Caco-2 (cell line): Measurements from ENCODE around the gene ALG6. TPM values are rescaled to one million over a fixed set of nuclear protein-coding genes. Genes with fewer than 3 reads are reported as not detected.

Experiments
- BruUV-seq: library from RNA; stranded (reverse); fragments of 400-500 nt; replicated peaks from 2 replicates; lab custom pipeline; 2021; lab: Mats Ljungman, UMichigan
- CTCF ChIA-PET: fragments of 300-600 bp; sonication (Branson Sonifier 250); formaldehyde crosslinking; loops from one replicate; lab custom pipeline; 2022; ENCODE audit warnings: antibody characterized with exemption; lab: Charles Lee
- POLR2A ChIA-PET: fragments of 300-600 bp; sonication (Branson Sonifier 250); formaldehyde crosslinking; loops from one replicate; lab custom pipeline; 2022; ENCODE audit warnings: antibody characterized with exemption; lab: Charles Lee
- DNase-seq, 2 experiments: peaks; one replicate each; pipeline versions ENCODE4 v3.0.0 to v3.0.0-alpha.2; 2020 to 2022
- H3K27me3 ChIP-seq: replicated peaks from 2 replicates; pipeline ENCODE4 v1.6.0; 2011; ENCODE audit warnings: low read length; ENCODE audit not compliant: control insufficient read depth, insufficient read depth
- H3K36me3 ChIP-seq: 2 replicates; pipeline ENCODE4 v1.5.1; 2011; ENCODE audit warnings: low read length; ENCODE audit not compliant: control insufficient read depth, insufficient read depth
- H3K4me1 ChIP-seq: fragments of 250-450 bp; sonication (Bioruptor Pico); 2 replicates; pipeline ENCODE4 v1.5.1; 2020; ENCODE audit warnings: mild to moderate bottlenecking
- H3K4me3 ChIP-seq: 2 replicates; pipeline ENCODE4 v1.5.1; 2011; ENCODE audit warnings: low read depth, mild to moderate bottlenecking, control low read depth, low read length
- H3K9me3 ChIP-seq: fragments of 250-450 bp; sonication (Bioruptor Pico); 2 replicates; pipeline ENCODE4 v1.5.1; 2020; ENCODE audit warnings: mild to moderate bottlenecking, moderate library complexity
- H3K27ac Mint-ChIP-seq: one replicate; pipeline ENCODE4 v1.8.0; 2022; ENCODE audit warnings: mixed read lengths; ENCODE audit not compliant: unreplicated experiment
- H3K27me3 Mint-ChIP-seq: one replicate; pipeline ENCODE4 v1.8.0; 2022; ENCODE audit warnings: mixed read lengths; ENCODE audit not compliant: insufficient read depth, unreplicated experiment
- H3K36me3 Mint-ChIP-seq: one replicate; pipeline ENCODE4 v1.8.0; 2022; ENCODE audit warnings: mild to moderate bottlenecking, mixed read lengths; ENCODE audit not compliant: insufficient read depth, unreplicated experiment
- H3K4me1 Mint-ChIP-seq: one replicate; pipeline ENCODE4 v1.8.0; 2022; ENCODE audit warnings: low read depth, mixed read lengths; ENCODE audit not compliant: unreplicated experiment
- H3K4me3 Mint-ChIP-seq: one replicate; pipeline ENCODE4 v1.8.0; 2022; ENCODE audit warnings: mild to moderate bottlenecking, moderate library complexity, mixed read lengths; ENCODE audit not compliant: unreplicated experiment
- H3K9me3 Mint-ChIP-seq: one replicate; pipeline ENCODE4 v1.8.0; 2022; ENCODE audit warnings: mixed read lengths; ENCODE audit not compliant: unreplicated experiment
- intact Hi-C: fragments of 100-400 bp; cut with micrococcal nuclease; formaldehyde crosslinking; loops from one replicate; pipeline ENCODE4 v1.10.0; 2022; ENCODE audit not compliant: unreplicated experiment
- total RNA-seq: library from RNA; stranded (reverse); gene quantifications from 2 replicates; pipeline ENCODE4 v1.2.3, GENCODE V29; 2022
- TF ChIP-seq, protein P1 (sequence below), 2 experiments: fragments of 200-600 bp in 1 of 2; IDR thresholded peaks; 1 replicate in 1 of 2; 2 replicates in 1 of 2; pipeline versions ENCODE4 v1.5.1 to v1.8.0; 2011 to 2022; ENCODE audit warnings: antibody characterized with exemption in 1 of 2, control low read depth in 1 of 2, inconsistent platforms in 1 of 2, low read depth in 1 of 2, low read length in 1 of 2, mild to moderate bottlenecking in 1 of 2, moderate library complexity in 1 of 2; ENCODE audit not compliant: insufficient read depth in 1 of 2, severe bottlenecking in 1 of 2, unreplicated experiment in 1 of 2

ALG6 gene
- total RNA-seq, 1 experiment from 2014 or later: 9.2 TPM

DNA sequence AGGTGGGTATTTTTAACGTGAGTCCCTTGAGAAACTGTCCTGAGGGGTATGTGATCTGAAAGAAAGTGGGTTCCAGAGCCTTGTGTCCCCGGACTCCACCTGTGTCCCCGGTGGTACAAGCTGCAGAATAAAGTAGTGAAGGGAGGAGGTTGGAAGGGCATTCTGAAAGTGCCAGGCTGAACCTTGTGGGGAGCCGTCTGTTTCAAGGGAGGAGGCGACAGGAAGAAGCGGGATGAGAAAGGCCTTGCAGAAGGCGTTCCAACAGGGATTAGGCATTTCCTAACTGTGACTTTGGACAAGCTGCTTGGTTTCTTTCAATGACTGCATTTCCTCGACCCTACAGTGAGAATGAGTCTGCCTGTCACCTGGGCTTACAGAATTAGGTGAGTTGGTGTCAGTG, 39.3 kb upstream of the ALG6 start:
- H3K4me1 ChIP-seq: no peaks in the 10 kb centered on the region
- H3K4me3 ChIP-seq: no peak overlapping the region
- intact Hi-C loops: loop anchor here (5.0 to 10.0 kb wide), 2 partner anchors 39 to 207 kb away; partner anchors contain the start of gene ALG6
- POLR2A ChIA-PET: no interaction called here
- Mint-ChIP-seq H3K27ac (no peak overlapping the region), H3K27me3 (peaks cover 37% of the 10 kb centered on the region), H3K4me3 (no peak overlapping the region), H3K4me1 (no peaks in the 10 kb centered on the region), H3K9me3 (no peaks in the 10 kb centered on the region), H3K36me3 (no peaks in the 10 kb centered on the region)
- BruUV-seq: no TSS peak
- H3K36me3 ChIP-seq: no peaks in the 10 kb centered on the region
- no peaks in the 10 kb centered on the region for H3K9me3 ChIP-seq
- no peaks in the 10 kb centered on the region for H3K27me3 ChIP-seq
- DNase-seq: no peak
- TF ChIP-seq, protein P1, sequence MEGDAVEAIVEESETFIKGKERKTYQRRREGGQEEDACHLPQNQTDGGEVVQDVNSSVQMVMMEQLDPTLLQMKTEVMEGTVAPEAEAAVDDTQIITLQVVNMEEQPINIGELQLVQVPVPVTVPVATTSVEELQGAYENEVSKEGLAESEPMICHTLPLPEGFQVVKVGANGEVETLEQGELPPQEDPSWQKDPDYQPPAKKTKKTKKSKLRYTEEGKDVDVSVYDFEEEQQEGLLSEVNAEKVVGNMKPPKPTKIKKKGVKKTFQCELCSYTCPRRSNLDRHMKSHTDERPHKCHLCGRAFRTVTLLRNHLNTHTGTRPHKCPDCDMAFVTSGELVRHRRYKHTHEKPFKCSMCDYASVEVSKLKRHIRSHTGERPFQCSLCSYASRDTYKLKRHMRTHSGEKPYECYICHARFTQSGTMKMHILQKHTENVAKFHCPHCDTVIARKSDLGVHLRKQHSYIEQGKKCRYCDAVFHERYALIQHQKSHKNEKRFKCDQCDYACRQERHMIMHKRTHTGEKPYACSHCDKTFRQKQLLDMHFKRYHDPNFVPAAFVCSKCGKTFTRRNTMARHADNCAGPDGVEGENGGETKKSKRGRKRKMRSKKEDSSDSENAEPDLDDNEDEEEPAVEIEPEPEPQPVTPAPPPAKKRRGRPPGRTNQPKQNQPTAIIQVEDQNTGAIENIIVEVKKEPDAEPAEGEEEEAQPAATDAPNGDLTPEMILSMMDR (IDR thresholded peaks at IDR 0.05; ENCODE audit: insufficient read depth in 1 of 2, low read depth in 1 of 2, low read length in 1 of 2, severe bottlenecking in 1 of 2, unreplicated experiment in 1 of 2): no peak
- CTCF ChIA-PET: no interaction called here

DNA sequence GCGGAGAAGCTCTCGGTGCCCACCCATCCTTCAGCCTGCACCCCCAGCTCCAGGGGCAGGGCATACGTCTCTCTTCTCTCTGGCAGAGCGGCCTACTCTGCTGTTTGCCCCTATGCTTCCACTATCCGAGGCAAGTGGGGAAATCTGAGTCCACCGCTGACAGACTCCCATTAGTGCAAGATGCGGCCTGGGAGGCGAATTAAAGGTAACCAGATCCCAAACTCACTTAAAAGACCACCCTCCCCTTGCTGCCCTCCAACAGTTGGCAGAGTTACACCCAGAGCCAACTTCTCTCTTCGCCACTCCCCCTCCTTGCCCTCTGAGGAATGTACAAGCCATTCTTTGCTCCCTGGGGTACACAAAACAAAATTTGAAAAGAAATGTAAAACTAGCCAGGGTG, 38.6 kb upstream of the ALG6 start:
- no peaks in the 10 kb centered on the region for H3K9me3 Mint-ChIP-seq
- ChIA-PET CTCF (no interaction called here), POLR2A (no interaction called here)
- DNase-seq: no peak
- H3K27me3 Mint-ChIP-seq: peaks cover 40% of the 10 kb centered on the region
- BruUV-seq: no TSS peak
- no peak overlapping the region for H3K27ac Mint-ChIP-seq
- no peak overlapping the region for H3K4me3 ChIP-seq
- H3K4me1 ChIP-seq: no peaks in the 10 kb centered on the region
- H3K4me3 Mint-ChIP-seq: no peak overlapping the region
- no peaks in the 10 kb centered on the region for H3K4me1 Mint-ChIP-seq
- H3K27me3 ChIP-seq: no peaks in the 10 kb centered on the region
- no peaks in the 10 kb centered on the region for H3K36me3 ChIP-seq
- TF ChIP-seq, protein P1 (IDR thresholded peaks at IDR 0.05; ENCODE audit: insufficient read depth in 1 of 2, low read depth in 1 of 2, low read length in 1 of 2, severe bottlenecking in 1 of 2, unreplicated experiment in 1 of 2): no peak
- no peaks in the 10 kb centered on the region for H3K36me3 Mint-ChIP-seq
- no peaks in the 10 kb centered on the region for H3K9me3 ChIP-seq
- intact Hi-C loops: loop anchor here (5.0 to 10.0 kb wide), 2 partner anchors 39 to 206 kb away; partner anchors contain the start of gene ALG6

DNA sequence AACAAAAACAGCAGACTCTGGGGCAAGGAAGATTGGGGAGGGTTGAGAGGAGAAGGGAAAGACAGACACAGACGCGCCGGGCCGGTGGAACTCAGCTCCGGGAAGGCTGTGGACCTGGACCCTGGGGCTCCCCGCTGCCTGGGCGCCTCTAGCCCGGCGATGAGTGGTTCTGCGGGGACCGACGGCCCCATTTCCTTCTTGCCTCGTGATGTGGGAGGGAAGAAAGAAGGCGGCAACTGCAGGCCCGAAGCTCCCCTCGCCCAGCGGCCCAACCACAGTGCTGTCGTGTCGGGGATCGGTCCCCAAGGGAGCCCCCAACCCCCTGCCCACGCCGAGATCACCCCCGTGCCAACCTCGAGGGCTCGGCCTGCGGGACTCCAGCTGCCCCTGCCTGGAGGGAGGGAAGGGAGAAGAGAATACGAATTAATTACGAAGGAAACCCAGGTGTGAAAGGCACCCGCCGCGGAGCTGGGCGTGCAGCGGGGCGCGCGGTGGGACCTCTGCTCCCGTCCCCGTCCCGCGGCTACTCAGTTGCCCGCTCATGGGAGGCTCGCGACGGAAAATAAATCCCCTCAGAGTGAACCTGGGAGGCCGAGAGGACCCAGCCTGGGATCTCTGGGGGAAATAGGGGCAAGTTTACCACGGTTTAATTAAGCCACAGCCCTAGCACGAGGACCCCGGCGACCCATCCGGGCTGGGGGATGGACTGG, 37.7 kb upstream of the ALG6 start:
- Histone ChIP-seq H3K27me3 (no peaks in the 10 kb centered on the region), H3K4me3 (no peak overlapping the region), H3K4me1 (no peaks in the 10 kb centered on the region), H3K9me3 (no peaks in the 10 kb centered on the region), H3K36me3 (no peaks in the 10 kb centered on the region)
- Mint-ChIP-seq H3K27ac (no peak overlapping the region), H3K9me3 (no peaks in the 10 kb centered on the region), H3K4me3 (no peak overlapping the region), H3K4me1 (no peaks in the 10 kb centered on the region), H3K27me3 (peaks cover 39% of the 10 kb centered on the region), H3K36me3 (no peaks in the 10 kb centered on the region)
- intact Hi-C loops: loop anchor here (5.0 to 10.0 kb wide), 2 partner anchors 38 to 205 kb away; partner anchors contain the start of gene ALG6
- no peak for DNase-seq
- no TSS peak for BruUV-seq
- TF ChIP-seq, protein P1 (IDR thresholded peaks at IDR 0.05; ENCODE audit: insufficient read depth in 1 of 2, low read depth in 1 of 2, low read length in 1 of 2, severe bottlenecking in 1 of 2, unreplicated experiment in 1 of 2): no peak
- CTCF ChIA-PET: interaction anchor here (1.0 kb wide), 1 partner anchor 11 kb away, joined by 3 read pairs; no protein-coding TSS in a partner anchor
- POLR2A ChIA-PET: no interaction called here
